HCT116 (cell line): ENCODE results near the gene SEMA4C. TPM values are rescaled to one million over a fixed set of nuclear protein-coding genes. Genes with fewer than 3 reads are reported as not detected.

Source experiments
- ATAC-seq: fragments of 200-7000 bp; cut with Tn5 transposase; 2 replicates; pipeline ENCODE4 v1.9.1; 2020; ENCODE audit warnings: mild to moderate bottlenecking, moderate library complexity
- BruUV-seq: library from RNA; stranded (reverse); fragments of 400-500 nt; replicated peaks from 2 replicates; lab custom pipeline; 2021; lab: Mats Ljungman, UMichigan
- CTCF ChIA-PET: fragments of 300-600 bp; sonication (Branson Sonifier 250); formaldehyde crosslinking; loops from one replicate; lab custom pipeline; 2021; ENCODE audit warnings: antibody characterized with exemption; lab: Charles Lee
- POLR2A ChIA-PET: fragments of 300-600, 350-600 bp; sonication (Branson Sonifier 250); formaldehyde crosslinking; loops from one replicate; lab custom pipeline; 2021; ENCODE audit warnings: antibody characterized with exemption; lab: Charles Lee
- RAD21 ChIA-PET, 2 experiments: fragments of 300-600 bp; sonication (Branson Sonifier 250); formaldehyde crosslinking; loops; one replicate each; lab custom pipeline; 2023; ENCODE audit warnings: low total read pairs in 2 of 2; ENCODE audit not compliant: uncharacterized antibody in 2 of 2, unreplicated experiment in 2 of 2, low non-redundant PET in 1 of 2; lab: Charles Lee
- DNase-seq: peaks from one replicate; pipeline ENCODE4 v3.0.0-alpha.2; 2010; ENCODE audit warnings: low read depth, low spot score
- H2AFZ ChIP-seq: fragments of 200-600 bp; shearing (Covaris generic), sonication (generic); 2 replicates; pipeline ENCODE4 v1.6.1; 2017; ENCODE audit warnings: low read depth, mixed run types, mixed read lengths, antibody characterized with exemption, low read length; ENCODE audit not compliant: poor library complexity, severe bottlenecking
- H3K27ac ChIP-seq: 2 replicates; pipeline ENCODE4 v1.5.1; 2012; ENCODE audit warnings: low read depth, low read length
- H3K27me3 ChIP-seq: fragments of 200-600 bp; sonication (generic); 2 replicates; pipeline ENCODE4 v1.6.1; 2016; ENCODE audit warnings: mixed run types, low read length, mixed read lengths; ENCODE audit not compliant: insufficient read depth
- H3K36me3 ChIP-seq, 2 experiments: fragments of 200-500 bp in 1 of 2; fragments of 200-600 bp in 1 of 2; sonication (Bioruptor generic) in 1 of 2; sonication (generic) in 1 of 2; 2 replicates each; pipeline versions ENCODE4 v1.5.1 to v1.6.1; 2014 to 2016; ENCODE audit warnings: low read length in 2 of 2, inconsistent platforms in 1 of 2, mixed read lengths in 1 of 2, mixed run types in 1 of 2; ENCODE audit not compliant: insufficient read depth in 2 of 2, control insufficient read depth in 1 of 2
- H3K4me1 ChIP-seq, 2 experiments: fragments of 200-600 bp in 1 of 2; sonication (generic) in 1 of 2; 2 replicates each; pipeline versions ENCODE4 v1.5.1 to v1.6.1; 2012 to 2017; ENCODE audit warnings: low read length in 2 of 2, inconsistent platforms in 1 of 2, mild to moderate bottlenecking in 1 of 2, mixed read lengths in 1 of 2, mixed run types in 1 of 2, moderate library complexity in 1 of 2; ENCODE audit not compliant: insufficient read depth in 2 of 2, control insufficient read depth in 1 of 2
- H3K4me2 ChIP-seq: fragments of 200-600 bp; sonication (generic); 2 replicates; pipeline ENCODE4 v1.6.1; 2017; ENCODE audit warnings: mixed run types, low read length, mixed read lengths
- H3K4me3 ChIP-seq, 2 experiments: fragments of 200-600 bp in 1 of 2; sonication (generic) in 1 of 2; replicated peaks in 1 of 2; 2 replicates each; pipeline ENCODE4 v1.5.1; 2011 to 2016; ENCODE audit warnings: low read length in 2 of 2, control low read depth in 1 of 2, low read depth in 1 of 2, mild to moderate bottlenecking in 1 of 2, mixed read lengths in 1 of 2, mixed run types in 1 of 2
- H3K79me2 ChIP-seq: fragments of 200-600 bp; sonication (generic); 2 replicates; pipeline ENCODE4 v1.6.1; 2017; ENCODE audit warnings: mild to moderate bottlenecking, mixed run types, low read length, moderate library complexity, mixed read lengths; ENCODE audit not compliant: insufficient read depth
- H3K9ac ChIP-seq: fragments of 200-600 bp; sonication (generic); 2 replicates; pipeline ENCODE4 v1.6.1; 2016; ENCODE audit warnings: low read length, mixed read lengths
- H3K9me2 ChIP-seq: fragments of 200-600 bp; sonication (generic), shearing (Covaris generic); 2 replicates; pipeline ENCODE4 v1.6.1; 2017; ENCODE audit warnings: mixed run types, mild to moderate bottlenecking, moderate library complexity; ENCODE audit not compliant: insufficient read depth
- H3K9me3 ChIP-seq, 2 experiments: fragments of 200-500 bp in 1 of 2; fragments of 200-600 bp in 1 of 2; sonication (Bioruptor generic) in 1 of 2; sonication (generic) in 1 of 2; 2 replicates each; pipeline ENCODE4 v1.6.1; 2014 to 2017; ENCODE audit warnings: low read length in 2 of 2, mixed read lengths in 2 of 2, inconsistent platforms in 1 of 2, low read depth in 1 of 2, mild to moderate bottlenecking in 1 of 2, mixed run types in 1 of 2, moderate library complexity in 1 of 2; ENCODE audit not compliant: control insufficient read depth in 1 of 2, insufficient read depth in 1 of 2
- H4K20me1 ChIP-seq: fragments of 200-600 bp; sonication (generic), shearing (Covaris generic); 2 replicates; pipeline ENCODE4 v1.6.1; 2017; ENCODE audit warnings: mixed run types, mild to moderate bottlenecking, moderate library complexity; ENCODE audit not compliant: insufficient read depth
- ATF3 ChIP-seq: IDR thresholded peaks from 2 replicates; pipeline ENCODE4 v1.6.1; 2012
- CTCF ChIP-seq, 3 experiments: fragments of 200-600 bp in 1 of 3; sonication (generic) in 1 of 3; IDR thresholded peaks in 2 of 3; conservative IDR thresholded peaks in 1 of 3; 2 replicates each; pipeline ENCODE4 v1.5.1; 2012 to 2017; ENCODE audit warnings: low read depth in 2 of 3, low read length in 2 of 3, antibody characterized with exemption in 1 of 3, borderline replicate concordance in 1 of 3, control low read depth in 1 of 3, mild to moderate bottlenecking in 1 of 3, mixed read lengths in 1 of 3, mixed run types in 1 of 3, moderate library complexity in 1 of 3; ENCODE audit not compliant: insufficient read depth in 1 of 3
- EZH2phosphoT487 ChIP-seq: fragments of 200-600 bp; IDR thresholded peaks from 2 replicates; pipeline ENCODE4 v1.6.1; 2018; ENCODE audit warnings: antibody characterized with exemption, borderline replicate concordance
- FOSL1 ChIP-seq: IDR thresholded peaks from 2 replicates; pipeline ENCODE4 v1.6.1; 2012; ENCODE audit warnings: low read depth
- JUND ChIP-seq: IDR thresholded peaks from 2 replicates; pipeline ENCODE4 v1.6.1; 2012
- POLR2A ChIP-seq: IDR thresholded peaks from 2 replicates; pipeline ENCODE4 v1.7.0; 2011; ENCODE audit warnings: borderline replicate concordance; ENCODE audit not compliant: insufficient read depth, insufficient read length; ENCODE audit errors: extremely low read depth
- SP1 ChIP-seq: IDR thresholded peaks from 2 replicates; pipeline ENCODE4 v1.6.1; 2012; ENCODE audit warnings: low read depth
- SRF ChIP-seq: IDR thresholded peaks from 2 replicates; pipeline ENCODE4 v1.6.1; 2012; ENCODE audit warnings: low read depth
- TCF7L2 ChIP-seq: IDR thresholded peaks from 2 replicates; pipeline ENCODE4 v1.7.0; 2011; ENCODE audit warnings: borderline replicate concordance, inconsistent platforms; ENCODE audit not compliant: insufficient read depth, insufficient read length; ENCODE audit errors: extremely low read depth
- ZBTB33 ChIP-seq: IDR thresholded peaks from 2 replicates; pipeline ENCODE4 v1.6.1; 2011; ENCODE audit warnings: mild to moderate bottlenecking, low read length, moderate library complexity; ENCODE audit not compliant: insufficient replicate concordance; ENCODE audit errors: extremely low read depth
- ZFX ChIP-seq: fragments of 450-650 bp; IDR thresholded peaks from 2 replicates; pipeline ENCODE4 v1.6.1; 2017
- intact Hi-C: fragments of 100-400 bp; cut with micrococcal nuclease; formaldehyde crosslinking; loops from 2 replicates; pipeline ENCODE4 v1.10.0; 2022
- total RNA-seq: library from RNA; stranded (reverse); gene quantifications from one replicate; pipeline ENCODE4 v1.2.1, GENCODE V29; 2021; ENCODE audit not compliant: unreplicated experiment

SEMA4C gene
- total RNA-seq, 1 experiment from 2014 or later = 25.4 TPM

- no peak overlapping the region; the same call in 1 of the 2 replicates for H3K27ac ChIP-seq
- no peak for DNase-seq
- no peaks in the 10 kb centered on the region for H3K27me3 ChIP-seq
- peak; percentile 49 for ATAC-seq
- peak overlapping the region; percentile 32; the same call in 1 of the 2 replicates for H3K4me2 ChIP-seq
- intact Hi-C loops = no loop called here
- CTCF ChIA-PET = no interaction called here
- H3K4me1 ChIP-seq = peaks cover 13 to 23% of the 10 kb centered on the region in 2 experiments; a peak in 3 of 4 replicates
- H3K4me3 ChIP-seq = no peak overlapping the region
- no peaks in the 10 kb centered on the region for H4K20me1 ChIP-seq
- no TSS peak for BruUV-seq
- no peaks in the 10 kb centered on the region for H3K36me3 ChIP-seq
- H2AFZ ChIP-seq = no peak overlapping the region
- no peak overlapping the region for H3K9ac ChIP-seq
- no peaks in the 10 kb centered on the region for H3K9me3 ChIP-seq
- TF ChIP-seq ATF3 = no peak
- TF ChIP-seq ZFX = no peak
- TF ChIP-seq FOSL1 = no peak
- TF ChIP-seq CTCF (IDR thresholded peaks at IDR 0.05 in 2 of 3, conservative IDR thresholded peaks at IDR 0.05 in 1 of 3; ENCODE audit: borderline replicate concordance in 1 of 3, insufficient read depth in 1 of 3, low read depth in 2 of 3, low read length in 2 of 3) = no peak
- TF ChIP-seq POLR2A = no peak
- no peak for TF ChIP-seq ZBTB33
- no peak; the same call in 1 of the 2 replicates for TF ChIP-seq JUND
- no peak for TF ChIP-seq EZH2phosphoT487
- TF ChIP-seq SRF = no peak
- no peak for TF ChIP-seq TCF7L2
- TF ChIP-seq SP1 = no peak
- POLR2A ChIA-PET = no interaction called here
- H3K9me2 ChIP-seq = no peaks in the 10 kb centered on the region
- RAD21 ChIA-PET = no interaction called here
- H3K79me2 ChIP-seq = no peaks in the 10 kb centered on the region
These were observed 26.1 kb upstream of the SEMA4C start for GRCh38 chr2:96895746-96896651.
